Activated CD4-positive, alpha-beta memory T cell treated with anti-CD3 and anti-CD28 coated beads, Interleukin-2, amount 10 ng/mL, durations not matched to agents 7 days and 5 days (primary cell): Measurements from ENCODE around the gene DISP2. TPM values are rescaled to one million over a fixed set of nuclear protein-coding genes. Genes with fewer than 3 reads are reported as not detected.

Experiments used
- CTCF ChIA-PET: fragments of 350-600 bp; sonication (Branson Sonifier 250); formaldehyde crosslinking; loops from one replicate; lab custom pipeline; 2021; ENCODE audit warnings: antibody characterized with exemption, inconsistent platforms; lab: Charles Lee
- POLR2A ChIA-PET: fragments of 350-600 bp; sonication (Branson Sonifier 250); formaldehyde crosslinking; loops from one replicate; lab custom pipeline; 2021; ENCODE audit warnings: antibody characterized with exemption; lab: Charles Lee
- DNase-seq: peaks from one replicate; pipeline ENCODE4 v3.0.0-alpha.2; 2020
- H3K27ac Mint-ChIP-seq: one replicate; pipeline ENCODE4 v1.8.0; 2021; ENCODE audit warnings: mild to moderate bottlenecking, mixed read lengths
- H3K27me3 Mint-ChIP-seq: one replicate; pipeline ENCODE4 v1.8.0; 2021; ENCODE audit warnings: mixed read lengths
- H3K36me3 Mint-ChIP-seq: one replicate; pipeline ENCODE4 v1.8.0; 2021; ENCODE audit warnings: low read depth, mixed read lengths
- H3K4me1 Mint-ChIP-seq: one replicate; pipeline ENCODE4 v1.8.0; 2021; ENCODE audit warnings: mixed read lengths
- H3K4me3 Mint-ChIP-seq: one replicate; pipeline ENCODE4 v1.8.0; 2021; ENCODE audit warnings: mild to moderate bottlenecking, mixed read lengths
- H3K9me3 Mint-ChIP-seq: one replicate; pipeline ENCODE4 v1.8.0; 2021; ENCODE audit warnings: mixed read lengths
- total RNA-seq, 2 experiments: library from RNA; stranded (reverse); gene quantifications; one replicate each; pipeline ENCODE4 v1.2.3, GENCODE V29; 2021

DISP2 gene
- total RNA-seq, 2 experiments from 2014 or later = 0.03 to 0.18 TPM

DNA sequence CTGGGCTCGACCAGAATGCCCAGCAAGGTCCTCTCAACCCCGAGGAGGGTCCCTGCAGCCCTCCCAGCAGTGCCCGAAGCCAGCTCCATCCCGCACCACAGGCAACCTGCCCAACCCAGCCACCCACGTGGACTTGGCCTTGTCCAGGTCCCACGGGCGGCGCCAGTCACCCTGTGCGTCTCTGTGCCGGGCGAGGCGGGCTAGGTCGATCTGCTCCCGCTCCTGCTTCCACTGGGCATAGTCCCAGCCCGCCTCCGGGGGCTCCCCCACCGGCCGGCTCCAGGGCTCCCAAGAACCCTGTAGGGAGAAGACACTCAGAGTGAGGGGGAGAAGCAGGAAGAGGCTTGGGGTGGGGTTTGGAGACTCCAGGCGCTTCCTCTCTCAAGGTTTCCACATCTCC lies 20.4 kb upstream of the DISP2 start:
- DNase-seq = no peak
- no peaks in the 10 kb centered on the region for H3K36me3 Mint-ChIP-seq
- H3K9me3 Mint-ChIP-seq = no peaks in the 10 kb centered on the region
- H3K27ac Mint-ChIP-seq = no peak overlapping the region
- peaks cover 24% of the 10 kb centered on the region for H3K4me1 Mint-ChIP-seq
- no peak overlapping the region for H3K4me3 Mint-ChIP-seq
- H3K27me3 Mint-ChIP-seq = no peaks in the 10 kb centered on the region
- CTCF ChIA-PET = interaction anchor here (0.5 to 9.9 kb wide), 39 partner anchors 10 to 301 kb away, joined by 3 to 157 read pairs (median 4); partner anchors contain the start of genes ANKRD63, DISP2, INAFM2 and IVD
- POLR2A ChIA-PET = interaction anchor here (0.7 to 5.2 kb wide), 7 partner anchors 10 to 70 kb away, joined by 3 to 37 read pairs (median 4); partner anchors contain the start of genes INAFM2 and PLCB2

DNA sequence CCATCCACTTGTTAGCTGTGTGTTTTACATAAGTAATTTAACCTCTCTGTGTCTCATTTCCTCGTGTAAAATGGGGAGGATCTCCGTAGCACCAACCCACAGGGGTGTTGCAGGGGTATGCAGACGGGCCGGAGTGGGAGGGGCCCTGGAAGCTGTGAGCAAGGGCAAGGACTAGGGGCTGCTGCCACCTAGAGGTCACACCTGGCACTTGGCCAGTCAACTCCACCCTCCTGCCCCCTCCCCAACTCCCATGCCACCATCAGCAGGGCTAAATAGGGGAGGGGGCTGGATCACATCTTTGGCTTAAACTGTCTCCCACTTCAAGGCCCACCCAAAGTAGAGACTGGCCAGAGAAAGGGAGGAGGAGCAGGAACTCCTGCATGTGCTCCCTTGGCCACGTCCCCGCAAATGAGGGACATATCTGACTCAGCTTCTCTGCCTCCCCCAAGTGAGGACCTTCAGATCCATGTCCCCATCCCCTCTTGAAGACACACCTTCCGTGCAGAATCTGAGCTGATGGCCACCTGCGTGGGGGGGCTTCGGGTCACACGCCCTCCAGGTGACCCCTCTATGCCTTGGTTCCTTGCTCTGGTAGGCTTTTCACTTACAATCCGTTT lies 19.9 kb upstream of the DISP2 start:
- Mint-ChIP-seq H3K27ac (no peak overlapping the region), H3K4me1 (peaks cover 24% of the 10 kb centered on the region), H3K4me3 (no peak overlapping the region), H3K9me3 (no peaks in the 10 kb centered on the region), H3K36me3 (no peaks in the 10 kb centered on the region), H3K27me3 (no peaks in the 10 kb centered on the region)
- ChIA-PET POLR2A (interaction anchor here (0.7 to 5.2 kb wide), 8 partner anchors 10 to 71 kb away, joined by 3 to 37 read pairs (median 4); partner anchors contain the start of genes ANKRD63, INAFM2 and PLCB2), CTCF (interaction anchor here (0.5 to 9.9 kb wide), 39 partner anchors 10 to 406 kb away, joined by 3 to 157 read pairs (median 4); partner anchors contain the start of genes ANKRD63, DISP2, INAFM2 and IVD)
- peak; percentile 80 for DNase-seq

GRCh38 chr15:40338921-40339620 lies 18.9 kb upstream of the DISP2 start:
- Mint-ChIP-seq H3K27me3 (no peaks in the 10 kb centered on the region), H3K27ac (no peak overlapping the region), H3K4me1 (peaks cover 21% of the 10 kb centered on the region), H3K36me3 (no peaks in the 10 kb centered on the region), H3K4me3 (no peak overlapping the region), H3K9me3 (no peaks in the 10 kb centered on the region)
- DNase-seq = no peak
- CTCF ChIA-PET = interaction anchor here (0.9 to 9.9 kb wide), 18 partner anchors 12 to 405 kb away, joined by 3 to 157 read pairs (median 6); partner anchors contain the start of genes DISP2, INAFM2, IVD and PLCB2
- POLR2A ChIA-PET = interaction anchor here (1.4 to 5.2 kb wide), 2 partner anchors 30 to 56 kb away, joined by 3 to 37 read pairs; partner anchors contain the start of genes ANKRD63 and PLCB2

DNA sequence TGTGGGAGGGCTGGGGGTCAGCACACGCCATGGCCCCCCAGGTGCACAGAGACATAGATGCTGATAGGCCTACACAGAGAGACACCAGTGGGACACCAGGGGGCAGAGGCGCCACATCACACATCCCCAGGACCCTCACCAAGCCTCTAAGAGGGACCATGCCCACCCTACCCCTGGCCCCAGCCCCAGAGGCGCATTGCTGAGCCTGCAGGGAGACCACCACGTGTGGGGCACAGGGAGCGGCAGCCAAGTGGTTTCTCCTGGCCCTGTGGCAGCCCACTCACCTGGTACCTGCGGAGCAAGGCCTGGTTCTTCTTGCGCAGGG lies 18.4 kb upstream of the DISP2 start:
- no peaks in the 10 kb centered on the region for H3K27me3 Mint-ChIP-seq
- ChIA-PET CTCF (interaction anchor here (0.8 to 9.9 kb wide), 13 partner anchors 12 to 405 kb away, joined by 3 to 157 read pairs (median 10); partner anchors contain the start of genes DISP2, INAFM2, IVD and PLCB2), POLR2A (interaction anchor here (1.5 kb wide), 1 partner anchor 17 kb away, joined by 5 read pairs; no protein-coding TSS in a partner anchor)
- H3K27ac Mint-ChIP-seq = no peak overlapping the region
- H3K4me1 Mint-ChIP-seq = peaks cover 16% of the 10 kb centered on the region
- H3K9me3 Mint-ChIP-seq = no peaks in the 10 kb centered on the region
- no peak overlapping the region for H3K4me3 Mint-ChIP-seq
- H3K36me3 Mint-ChIP-seq = no peaks in the 10 kb centered on the region
- DNase-seq = no peak

DNA sequence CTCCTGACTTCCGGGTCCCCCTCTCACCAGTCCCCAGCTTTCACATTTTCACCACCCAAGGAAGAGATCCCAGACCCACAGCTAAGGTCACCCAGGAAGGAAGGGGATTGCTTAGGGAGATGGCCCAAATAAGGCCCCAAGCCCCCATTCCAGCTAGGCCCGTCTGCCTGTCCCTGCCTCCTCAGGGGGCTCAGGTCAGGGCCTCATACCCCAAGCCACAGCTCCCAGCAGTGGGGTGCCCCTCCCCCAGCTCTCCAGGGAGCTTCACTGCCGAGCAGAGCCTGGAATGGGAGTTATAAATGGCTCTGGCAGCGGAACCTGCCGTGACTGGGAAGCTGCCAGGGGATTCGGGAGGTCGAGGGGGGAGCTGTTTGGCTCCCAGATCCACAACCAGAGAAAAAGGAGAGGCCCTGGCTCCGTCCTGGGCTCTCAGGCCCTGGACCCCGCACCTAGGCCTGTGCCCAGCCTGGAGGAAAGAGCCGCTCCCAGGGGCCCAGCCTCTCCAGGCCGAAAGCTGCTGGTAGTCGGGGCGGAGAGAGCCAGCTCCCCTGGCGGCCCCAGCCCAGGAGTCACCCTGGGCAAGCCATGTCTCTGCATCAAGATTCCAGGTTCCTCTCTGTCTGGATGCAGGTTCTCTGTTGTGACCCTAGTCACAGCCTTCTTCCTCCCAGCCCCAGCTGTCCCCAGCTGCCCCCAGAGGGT lies 17.8 kb upstream of the DISP2 start:
- H3K4me3 Mint-ChIP-seq = no peak overlapping the region

GRCh38 chr15:40340740-40341400 lies 17.1 kb upstream of the DISP2 start, which contains the start of gene CCDC9B:
Gene CCDC9B (minus strand): TSS chr15:40340939. CDS start chr15:40340819, 120 bp downstream.
- CTCF ChIA-PET = interaction anchor here (1.0 to 9.9 kb wide), 7 partner anchors 14 to 82 kb away, joined by 3 to 157 read pairs (median 100); partner anchors contain the start of genes INAFM2 and PLCB2
- H3K4me1 Mint-ChIP-seq = peaks cover 11% of the 10 kb centered on the region

More for the DNA sequence above, 17.8 kb upstream of the DISP2 start:
- DNase-seq = no peak
- no peaks in the 10 kb centered on the region for H3K27me3 Mint-ChIP-seq
- no peak overlapping the region for H3K27ac Mint-ChIP-seq
- ChIA-PET POLR2A (interaction anchor here (1.5 kb wide), 1 partner anchor 17 kb away, joined by 5 read pairs; no protein-coding TSS in a partner anchor), CTCF (interaction anchor here (0.8 to 9.9 kb wide), 13 partner anchors 13 to 230 kb away, joined by 3 to 157 read pairs (median 10); partner anchors contain the start of genes DISP2, INAFM2, IVD and PLCB2)
- no peaks in the 10 kb centered on the region for H3K9me3 Mint-ChIP-seq
- peaks cover 14% of the 10 kb centered on the region for H3K4me1 Mint-ChIP-seq
- no peaks in the 10 kb centered on the region for H3K36me3 Mint-ChIP-seq

GRCh38 chr15:40342416-40343320 lies 15.4 kb upstream of the DISP2 start:
- no peaks in the 10 kb centered on the region for H3K27me3 Mint-ChIP-seq
- H3K4me1 Mint-ChIP-seq = peaks cover 11% of the 10 kb centered on the region
- ChIA-PET CTCF (interaction anchor here (0.6 to 9.9 kb wide), 13 partner anchors 12 to 153 kb away, joined by 3 to 157 read pairs (median 5); partner anchors contain the start of genes INAFM2, KNSTRN and PLCB2), POLR2A (interaction anchor here (1.3 kb wide), 2 partner anchors 15 to 80 kb away, joined by 3 to 4 read pairs; no protein-coding TSS in a partner anchor)
- H3K4me3 Mint-ChIP-seq = no peak overlapping the region
- H3K36me3 Mint-ChIP-seq = no peaks in the 10 kb centered on the region
- no peak overlapping the region for H3K27ac Mint-ChIP-seq
- no peaks in the 10 kb centered on the region for H3K9me3 Mint-ChIP-seq
- DNase-seq = no peak

More at GRCh38 chr15:40340740-40341400, 17.1 kb upstream of the DISP2 start, which contains the start of gene CCDC9B:
- POLR2A ChIA-PET = interaction anchor here (1.0 to 1.5 kb wide), 3 partner anchors 12 to 18 kb away, joined by 3 to 5 read pairs (median 3); no protein-coding TSS in a partner anchor
- Mint-ChIP-seq H3K4me3 (no peak within 1 kb of the TSS), H3K36me3 (no peaks in the 10 kb centered on the region), H3K9me3 (no peaks in the 10 kb centered on the region), H3K27me3 (no peaks in the 10 kb centered on the region), H3K27ac (no peak within 1 kb of the TSS)
- DNase-seq = no peak

GRCh38 chr15:40343512-40343911 lies 14.5 kb upstream of the DISP2 start:
- H3K27me3 Mint-ChIP-seq = no peaks in the 10 kb centered on the region
- ChIA-PET CTCF (interaction anchor here (0.6 to 9.9 kb wide), 16 partner anchors 9 to 157 kb away, joined by 3 to 157 read pairs (median 6); partner anchors contain the start of genes DISP2 and PLCB2), POLR2A (interaction anchor here (1.3 kb wide), 1 partner anchor 79 kb away, joined by 4 read pairs; no protein-coding TSS in a partner anchor)

DNA sequence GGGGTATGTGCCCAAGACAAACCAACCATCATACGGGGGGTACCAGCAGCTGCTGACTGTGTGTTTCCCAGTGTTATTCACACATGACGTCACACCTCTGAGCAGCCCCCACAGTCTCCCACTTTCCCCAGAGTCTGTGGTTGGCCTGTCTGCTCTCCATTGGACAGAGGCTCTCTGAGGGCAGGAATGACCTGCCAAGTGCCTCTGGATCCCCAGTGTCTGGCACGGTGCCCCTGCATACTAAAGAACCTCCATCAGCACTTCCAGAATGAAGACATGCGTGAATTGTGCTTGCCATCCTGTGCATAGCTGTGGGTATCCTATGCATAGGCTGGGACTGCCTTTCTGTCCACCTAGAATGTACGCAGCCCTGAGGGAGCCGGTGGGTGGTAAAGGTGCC lies 13.8 kb upstream of the DISP2 start:
- Mint-ChIP-seq H3K36me3 (no peaks in the 10 kb centered on the region), H3K4me3 (no peak overlapping the region), H3K27me3 (no peaks in the 10 kb centered on the region), H3K9me3 (no peaks in the 10 kb centered on the region), H3K4me1 (peaks cover 3% of the 10 kb centered on the region), H3K27ac (no peak overlapping the region)
- no peak for DNase-seq
- CTCF ChIA-PET = interaction anchor here (0.7 to 9.7 kb wide), 28 partner anchors 9 to 164 kb away, joined by 3 to 157 read pairs (median 5); partner anchors contain the start of genes DISP2, INAFM2, IVD and KNSTRN
- POLR2A ChIA-PET = interaction anchor here (0.8 to 1.1 kb wide), 3 partner anchors 12 to 38 kb away, joined by 3 read pairs; partner anchors contain the start of gene KNSTRN

More at GRCh38 chr15:40343512-40343911, 14.5 kb upstream of the DISP2 start:
- Mint-ChIP-seq H3K4me3 (no peak overlapping the region), H3K27ac (no peak overlapping the region), H3K4me1 (peaks cover 3% of the 10 kb centered on the region), H3K9me3 (no peaks in the 10 kb centered on the region), H3K36me3 (no peaks in the 10 kb centered on the region)
- DNase-seq = no peak

DNA sequence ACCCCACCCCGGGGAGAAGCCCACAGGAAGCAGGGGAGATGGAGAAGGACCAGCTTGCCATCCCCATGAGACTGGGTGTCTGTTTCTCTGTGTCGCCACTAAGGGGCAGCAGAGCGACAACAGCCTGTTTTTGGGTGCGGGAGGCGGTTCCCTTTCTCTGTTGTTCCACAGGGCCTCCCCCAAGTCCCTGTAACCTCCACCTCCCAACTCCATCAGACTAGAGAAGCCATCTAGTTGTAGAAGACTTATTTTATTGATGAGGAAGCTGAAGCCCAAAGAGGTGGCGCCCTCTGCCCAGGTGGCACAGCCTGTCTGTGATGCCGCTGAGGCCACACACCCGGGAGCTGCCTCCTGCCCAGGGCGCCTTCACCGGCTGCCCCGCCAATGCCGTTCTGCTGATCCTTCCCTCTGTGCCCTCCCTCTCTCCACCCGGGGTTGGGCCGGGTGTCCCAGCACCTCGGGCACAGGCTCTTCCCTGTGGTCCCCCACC lies 13.3 kb upstream of the DISP2 start:
- ChIA-PET CTCF (interaction anchor here (0.6 to 9.7 kb wide), 31 partner anchors 8 to 320 kb away, joined by 3 to 157 read pairs (median 4); partner anchors contain the start of genes DISP2, INAFM2, IVD and KNSTRN), POLR2A (interaction anchor here (0.8 to 1.1 kb wide), 3 partner anchors 12 to 38 kb away, joined by 3 read pairs; partner anchors contain the start of gene KNSTRN)
- Mint-ChIP-seq H3K27me3 (no peaks in the 10 kb centered on the region), H3K27ac (no peak overlapping the region), H3K9me3 (no peaks in the 10 kb centered on the region), H3K4me1 (peaks cover 3% of the 10 kb centered on the region), H3K4me3 (no peak overlapping the region), H3K36me3 (no peaks in the 10 kb centered on the region)
- DNase-seq = peak; percentile 77
